AG10803 (cell line): ENCODE measurements around the gene MAP3K15.
"Not testable (repeated sequence)": the region's sequence is repeated elsewhere in the genome, so short reads cannot be mapped to it uniquely, and the experiment has no call there.

Source experiments
- DNase-seq: peaks from one replicate; pipeline ENCODE4 v3.0.0; 2010; ENCODE audit warnings: low read depth
- H3K4me3 ChIP-seq: 2 replicates; pipeline ENCODE4 v1.5.1; 2011; ENCODE audit warnings: mild to moderate bottlenecking, low read length, control low read depth
- TF ChIP-seq, protein P1 (sequence below): conservative IDR thresholded peaks from 2 replicates; pipeline ENCODE4 v1.5.1; 2011; ENCODE audit warnings: mild to moderate bottlenecking, low read length, control low read depth, inconsistent platforms

The MAP3K15 gene

DNA sequence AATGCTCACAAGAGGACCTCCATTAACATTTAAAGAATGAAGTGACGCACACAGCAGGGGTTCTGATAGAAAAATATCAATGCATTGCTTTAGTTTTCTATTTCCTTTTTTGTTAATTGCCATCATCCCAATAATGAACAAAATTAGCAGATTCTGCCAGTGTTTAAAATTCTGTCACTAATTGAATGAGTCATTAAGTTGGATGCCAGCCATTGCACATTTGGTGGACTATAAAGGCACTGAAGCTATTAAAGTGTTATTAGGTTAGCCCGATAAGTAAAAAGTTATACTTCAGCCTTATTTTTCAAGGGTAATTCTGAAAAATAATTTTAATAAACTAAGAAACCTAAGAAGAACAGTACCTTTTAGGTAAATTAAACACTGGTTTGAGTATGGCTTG is 53.1 kb downstream of the MAP3K15 start:
- DNase-seq: no peak
- TF ChIP-seq, protein P1, sequence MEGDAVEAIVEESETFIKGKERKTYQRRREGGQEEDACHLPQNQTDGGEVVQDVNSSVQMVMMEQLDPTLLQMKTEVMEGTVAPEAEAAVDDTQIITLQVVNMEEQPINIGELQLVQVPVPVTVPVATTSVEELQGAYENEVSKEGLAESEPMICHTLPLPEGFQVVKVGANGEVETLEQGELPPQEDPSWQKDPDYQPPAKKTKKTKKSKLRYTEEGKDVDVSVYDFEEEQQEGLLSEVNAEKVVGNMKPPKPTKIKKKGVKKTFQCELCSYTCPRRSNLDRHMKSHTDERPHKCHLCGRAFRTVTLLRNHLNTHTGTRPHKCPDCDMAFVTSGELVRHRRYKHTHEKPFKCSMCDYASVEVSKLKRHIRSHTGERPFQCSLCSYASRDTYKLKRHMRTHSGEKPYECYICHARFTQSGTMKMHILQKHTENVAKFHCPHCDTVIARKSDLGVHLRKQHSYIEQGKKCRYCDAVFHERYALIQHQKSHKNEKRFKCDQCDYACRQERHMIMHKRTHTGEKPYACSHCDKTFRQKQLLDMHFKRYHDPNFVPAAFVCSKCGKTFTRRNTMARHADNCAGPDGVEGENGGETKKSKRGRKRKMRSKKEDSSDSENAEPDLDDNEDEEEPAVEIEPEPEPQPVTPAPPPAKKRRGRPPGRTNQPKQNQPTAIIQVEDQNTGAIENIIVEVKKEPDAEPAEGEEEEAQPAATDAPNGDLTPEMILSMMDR: no peak
- H3K4me3 ChIP-seq: no peak overlapping the region

- no peak for DNase-seq
- no peak overlapping the region for H3K4me3 ChIP-seq
- TF ChIP-seq, protein P1: no peak
Measured at GRCh38 chrX:19457662-19458061, 57.6 kb downstream of the MAP3K15 start.

DNA sequence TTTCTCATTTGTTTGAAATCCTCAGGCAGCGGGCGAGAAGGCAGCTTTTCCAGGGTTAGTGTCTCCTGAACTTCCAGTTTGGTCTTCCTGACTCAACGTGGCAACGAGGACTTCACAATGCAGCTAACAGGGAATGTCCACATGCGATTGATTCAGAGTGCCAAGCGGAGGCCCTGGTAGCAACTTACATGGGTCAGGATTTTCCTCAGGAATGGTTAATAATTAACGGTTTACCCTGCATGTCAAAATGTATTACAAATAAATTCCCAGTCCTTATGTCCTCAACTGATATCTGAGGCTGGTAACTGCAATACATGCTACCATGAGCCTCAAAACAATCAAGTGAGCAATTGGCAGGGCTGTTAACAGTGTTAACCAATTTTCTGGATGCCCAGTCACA is 67.2 kb downstream of the MAP3K15 start:
- TF ChIP-seq, protein P1: no peak
- no peak overlapping the region for H3K4me3 ChIP-seq
- DNase-seq: no peak

GRCh38 chrX:19446397-19446796 is 68.9 kb downstream of the MAP3K15 start:
- H3K4me3 ChIP-seq: no peak overlapping the region
- TF ChIP-seq, protein P1: no peak
- no peak for DNase-seq

DNA sequence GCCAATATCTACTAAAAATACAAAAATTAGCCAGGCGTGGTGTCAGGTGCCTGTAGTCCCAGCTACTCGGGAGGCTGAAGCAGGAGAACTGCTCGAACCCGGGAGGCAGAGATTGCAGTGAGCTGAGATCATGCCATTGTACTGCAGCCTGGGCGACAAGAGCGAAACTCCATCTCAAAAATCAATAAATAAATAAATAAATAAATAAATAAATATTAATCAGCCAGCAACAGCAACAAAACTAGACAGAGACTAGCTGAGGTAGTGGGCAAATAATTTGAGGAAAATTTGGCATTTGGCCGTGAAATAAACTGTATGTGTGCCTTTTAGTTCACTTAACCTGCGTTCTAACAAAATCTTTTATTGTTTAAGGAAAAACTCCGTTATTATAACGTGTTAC is 69.5 kb downstream of the MAP3K15 start:
- H3K4me3 ChIP-seq, DNase-seq: not testable (repeated sequence)

GRCh38 chrX:19443869-19444526 is 71.3 kb downstream of the MAP3K15 start:
- no peak for DNase-seq
- H3K4me3 ChIP-seq: no peak overlapping the region
- TF ChIP-seq, protein P1: no peak

DNA sequence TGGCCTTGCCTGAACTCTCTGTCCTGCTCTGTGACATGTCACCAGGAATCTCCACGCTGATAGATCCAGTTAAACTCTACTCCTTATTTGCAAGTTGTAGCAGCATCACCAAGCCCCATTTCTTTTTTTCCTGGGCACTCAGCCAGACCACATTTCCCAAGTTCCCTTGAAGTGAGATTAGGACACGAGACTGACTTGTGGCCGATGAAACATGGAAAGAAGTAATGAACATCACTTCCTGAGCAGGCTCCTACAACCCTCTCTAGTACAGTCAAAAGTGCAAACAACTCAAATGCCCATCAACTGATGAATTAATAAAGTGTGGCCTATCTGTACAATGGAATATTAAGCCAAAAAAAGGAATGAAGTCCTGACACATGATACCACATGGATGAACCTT is 74.6 kb downstream of the MAP3K15 start:
- no peak overlapping the region for H3K4me3 ChIP-seq
- peak; percentile 8 for DNase-seq
- TF ChIP-seq, protein P1: no peak

DNA sequence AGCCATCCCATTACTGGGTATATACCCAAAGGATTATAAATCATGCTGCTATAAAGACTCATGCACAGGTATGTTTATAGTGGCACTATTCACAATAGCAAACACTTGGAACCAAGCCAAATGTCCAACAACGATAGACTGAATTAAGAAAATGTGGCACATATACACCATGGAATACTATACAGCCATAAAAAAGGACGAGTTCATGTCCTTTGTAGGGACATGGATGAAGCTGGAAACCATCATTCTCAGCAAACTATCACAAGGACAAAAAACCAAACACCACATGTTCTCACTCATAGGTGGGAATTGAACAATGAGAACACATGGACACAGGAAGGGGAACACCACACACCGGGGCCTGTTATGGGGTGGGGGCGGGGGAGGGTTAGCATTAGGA is 92.6 kb downstream of the MAP3K15 start:
- H3K4me3 ChIP-seq, DNase-seq: not testable (repeated sequence)
